HG03066 (cell line): Measurements from ENCODE around the gene UBE2D2.
A peak's percentile ranks its signal among the peaks of the same experiment; 100 is the strongest.

Experiments
- ATAC-seq: cut with Tn5 transposase; IDR thresholded peaks from one replicate; pipeline ENCODE4 v1.9.1; 2021; ENCODE audit warnings: low read depth; ENCODE audit not compliant: unreplicated experiment

Gene UBE2D2

GRCh38 chr5:139658928-139659667, 98.0 kb downstream of the UBE2D2 start:
- ATAC-seq, result no peak

GRCh38 chr5:139659695-139660101, 98.6 kb downstream of the UBE2D2 start:
- no peak for ATAC-seq

GRCh38 chr5:139660105-139660922, 99.2 kb downstream of the UBE2D2 start:
- ATAC-seq, result no peak

DNA sequence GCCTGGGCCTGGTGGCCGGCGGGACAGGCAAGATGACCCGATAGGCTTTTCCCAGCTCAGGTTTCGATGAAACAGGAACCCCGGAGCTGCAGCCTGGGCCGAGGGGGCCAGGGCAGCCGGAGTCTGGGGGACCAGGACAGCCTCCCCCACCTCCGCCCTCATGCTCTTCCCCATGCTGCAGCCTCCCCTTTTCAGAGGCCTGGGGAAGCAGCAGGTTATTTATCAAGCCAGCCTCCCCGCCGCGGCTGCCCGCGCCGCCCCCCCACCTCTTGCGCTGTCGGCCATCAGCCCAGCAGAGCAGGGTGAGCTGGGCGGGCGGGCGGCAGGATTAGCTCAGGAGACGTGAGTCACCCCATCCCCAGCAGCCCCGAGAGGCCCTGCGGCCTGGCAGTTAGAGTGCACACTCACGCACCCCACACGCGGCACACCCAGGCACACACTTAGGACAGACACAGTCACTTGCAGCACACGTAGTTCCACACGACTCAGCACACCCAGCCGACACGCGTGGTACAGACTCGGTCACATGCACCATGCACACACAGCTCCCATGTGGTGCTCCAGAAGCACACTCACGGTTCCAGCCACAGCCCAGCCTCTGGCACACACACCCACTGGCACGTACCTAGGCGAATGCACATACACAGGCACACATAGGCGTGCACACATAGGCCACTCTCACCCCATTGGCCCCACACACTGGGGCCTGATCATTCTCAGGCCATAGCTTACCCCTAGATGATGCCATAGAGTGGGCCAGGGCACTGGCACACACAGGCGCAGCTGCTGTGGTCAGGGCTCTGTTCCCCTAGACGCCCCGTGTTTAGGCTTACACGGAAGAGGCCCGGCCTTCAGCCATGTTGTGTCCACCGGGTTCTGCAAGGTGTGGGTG, 100.0 kb downstream of the UBE2D2 start:
- ATAC-seq, result no peak

GRCh38 chr5:139662617-139663016, 101.5 kb downstream of the UBE2D2 start:
- ATAC-seq, result no peak

- ATAC-seq, result no peak
These were observed 102.3 kb downstream of the UBE2D2 start for GRCh38 chr5:139663207-139664085.

- ATAC-seq, result peak; percentile 26
These were observed 103.1 kb downstream of the UBE2D2 start for GRCh38 chr5:139664086-139664693.

DNA sequence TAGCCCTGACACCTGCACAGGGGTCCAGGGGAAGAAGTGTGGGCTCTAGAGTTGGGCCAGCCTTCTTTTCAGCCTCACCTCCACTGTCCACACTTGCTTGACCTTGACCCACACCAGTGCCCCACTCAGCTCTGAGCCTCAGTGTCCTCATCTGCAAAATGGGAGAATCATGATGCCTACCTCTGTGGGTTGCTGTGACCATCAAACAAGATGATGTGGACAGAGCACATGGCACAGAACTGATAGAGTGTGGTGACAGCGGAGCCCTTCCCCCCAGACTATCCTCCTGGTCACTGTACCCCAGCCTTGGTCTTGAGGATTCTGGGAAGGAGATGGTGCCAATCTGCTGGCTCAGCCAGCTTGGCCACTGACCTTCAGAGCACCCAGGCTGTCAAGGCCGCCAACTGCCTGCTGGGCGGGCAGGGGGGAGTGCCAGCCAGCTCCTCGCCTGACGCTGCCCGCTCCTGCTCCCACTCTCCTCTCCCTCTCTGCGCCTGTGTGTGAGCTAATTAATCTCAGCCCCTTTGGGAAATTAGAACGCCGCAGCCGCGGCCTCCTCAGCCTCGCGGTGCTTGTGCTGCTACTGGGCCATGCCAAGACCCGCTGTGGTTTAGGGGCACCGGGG, 103.7 kb downstream of the UBE2D2 start:
- ATAC-seq, result no peak

- ATAC-seq, result no peak
These were observed 104.5 kb downstream of the UBE2D2 start for GRCh38 chr5:139665626-139666025.

DNA sequence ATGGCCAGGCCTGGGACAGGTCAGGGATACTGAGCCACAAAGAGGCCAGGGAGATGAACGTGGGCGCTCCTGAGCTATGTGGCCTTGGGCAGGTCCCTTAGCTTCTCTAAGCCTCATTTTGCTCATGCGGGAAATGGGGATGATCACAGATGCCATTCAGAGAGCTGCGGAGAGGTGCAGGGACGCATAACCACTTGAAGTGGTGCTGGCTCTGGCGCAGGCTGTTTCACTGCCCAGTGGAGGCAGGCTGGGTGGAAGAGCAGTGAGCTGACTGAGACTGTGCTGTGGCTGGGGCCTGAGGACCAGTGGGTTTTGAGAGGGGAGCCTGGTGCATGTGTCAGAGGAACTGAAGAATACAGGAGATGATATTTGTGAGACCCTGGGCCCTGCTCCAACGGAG, 105.4 kb downstream of the UBE2D2 start:
- ATAC-seq, result no peak

GRCh38 chr5:139667001-139667729, 106.0 kb downstream of the UBE2D2 start:
- ATAC-seq, result no peak

DNA sequence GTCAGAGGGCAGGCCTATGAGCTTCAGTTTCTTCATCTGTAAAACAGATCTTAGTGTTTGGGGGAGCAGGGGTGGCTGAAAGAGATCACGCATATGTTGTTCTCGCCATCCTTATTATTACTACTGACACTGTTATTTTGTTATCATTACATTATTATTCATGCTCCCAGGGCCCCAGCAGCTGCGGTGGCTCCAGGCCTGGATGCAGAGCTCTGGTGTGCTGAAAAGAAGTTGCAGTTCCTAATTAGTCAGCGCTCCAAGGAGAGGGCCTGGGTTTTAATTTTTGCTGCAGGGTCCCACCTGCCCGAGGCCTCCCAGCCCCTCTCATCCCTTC, 106.6 kb downstream of the UBE2D2 start:
- no peak for ATAC-seq

GRCh38 chr5:139668064-139668880, 107.1 kb downstream of the UBE2D2 start:
- ATAC-seq, result no peak

GRCh38 chr5:139668924-139669661, 108.0 kb downstream of the UBE2D2 start:
- ATAC-seq, result no peak

GRCh38 chr5:139669662-139670368, 108.7 kb downstream of the UBE2D2 start:
- ATAC-seq, result peak; percentile 30

- peak; percentile 43 for ATAC-seq
These were observed 109.4 kb downstream of the UBE2D2 start for GRCh38 chr5:139670369-139671095.
